CD4-positive, alpha-beta T cell (primary cell): ENCODE results near the gene CDS2. TPM values are rescaled to one million over a fixed set of nuclear protein-coding genes. Genes with fewer than 3 reads are reported as not detected.

ENCODE experiments used
- ATAC-seq: fragments of 200-7000 bp; cut with Tn5 transposase; one replicate; pipeline ENCODE4 v1.10.0; 2022; ENCODE audit warnings: mild to moderate bottlenecking; ENCODE audit not compliant: poor library complexity
- CTCF ChIA-PET: fragments of 350-600 bp; sonication (Branson Sonifier 250); formaldehyde crosslinking; loops from one replicate; lab custom pipeline; 2021; ENCODE audit warnings: antibody characterized with exemption, inconsistent platforms; lab: Charles Lee
- POLR2A ChIA-PET: fragments of 350-600 bp; sonication (Branson Sonifier 250); formaldehyde crosslinking; loops from one replicate; lab custom pipeline; 2021; ENCODE audit warnings: antibody characterized with exemption, inconsistent platforms; lab: Charles Lee
- DNase-seq, 14 experiments: peaks; one replicate each; pipeline ENCODE4 v3.0.0-alpha.2; 2013 to 2020; ENCODE audit warnings: mixed read lengths in 2 of 14
- H3K27ac ChIP-seq, 2 donors: one replicate each; pipeline versions ENCODE4 v1.5.1 to v1.7.0; 2013; ENCODE audit warnings: low read length in 2 of 2, low read depth in 1 of 2, mild to moderate bottlenecking in 1 of 2
- H3K27me3 ChIP-seq, 2 experiments: 1 replicate in 1 of 2; 2 replicates in 1 of 2; pipeline versions ENCODE4 v1.6.1 to v1.7.0; 2013; ENCODE audit warnings: low read length in 2 of 2, control low read depth in 1 of 2, mild to moderate bottlenecking in 1 of 2, moderate library complexity in 1 of 2; ENCODE audit not compliant: insufficient read depth in 2 of 2, control insufficient read depth in 1 of 2
- H3K36me3 ChIP-seq: one replicate; pipeline ENCODE4 v1.6.1; 2013; ENCODE audit warnings: low read length, control low read depth; ENCODE audit not compliant: insufficient read depth
- H3K4me1 ChIP-seq: one replicate; pipeline ENCODE4 v1.6.1; 2013; ENCODE audit warnings: low read length, control low read depth; ENCODE audit not compliant: insufficient read depth
- H3K4me3 ChIP-seq: one replicate; pipeline ENCODE4 v1.5.1; 2013; ENCODE audit warnings: mild to moderate bottlenecking, low read length, moderate library complexity
- H3K9me3 ChIP-seq, 2 experiments: 1 replicate in 1 of 2; 2 replicates in 1 of 2; pipeline versions ENCODE4 v1.6.1 to v1.7.0; 2013; ENCODE audit warnings: low read length in 2 of 2, mild to moderate bottlenecking in 2 of 2, control low read depth in 1 of 2, moderate library complexity in 1 of 2; ENCODE audit not compliant: control insufficient read depth in 1 of 2, insufficient read depth in 1 of 2
- H3K27ac Mint-ChIP-seq: one replicate; pipeline ENCODE4 v1.8.0; 2020; ENCODE audit warnings: mixed read lengths
- H3K27me3 Mint-ChIP-seq: one replicate; pipeline ENCODE4 v1.8.0; 2021; ENCODE audit warnings: mixed read lengths
- H3K36me3 Mint-ChIP-seq: one replicate; pipeline ENCODE4 v1.8.0; 2021; ENCODE audit warnings: low read depth, mixed read lengths
- H3K4me1 Mint-ChIP-seq: one replicate; pipeline ENCODE4 v1.8.0; 2021; ENCODE audit warnings: low read depth, mixed read lengths
- H3K4me3 Mint-ChIP-seq: one replicate; pipeline ENCODE4 v1.8.0; 2020; ENCODE audit warnings: mild to moderate bottlenecking, mixed read lengths
- H3K9me3 Mint-ChIP-seq: one replicate; pipeline ENCODE4 v1.8.0; 2020; ENCODE audit warnings: mixed read lengths
- intact Hi-C, 2 experiments: fragments of 100-400 bp; cut with DNase I in 1 of 2; cut with micrococcal nuclease in 1 of 2; formaldehyde crosslinking; loops; one replicate each; pipeline versions ENCODE4 v1.15.1 to v1.9.0; 2023 to 2025; cut with DNase I, micrococcal nuclease
- total RNA-seq, 174 experiments: library from RNA in 2 of 174; stranded (reverse) in 2 of 174; gene quantifications; one replicate each; pipeline ENCODE4 v1.2.3 and lab custom pipeline; 2021 to 2026
- TF ChIP-seq, protein P1 (sequence below): fragments of 200-600 bp; IDR thresholded peaks from one replicate; pipeline ENCODE4 v1.8.0; 2022; ENCODE audit warnings: antibody characterized with exemption, mild to moderate bottlenecking

CDS2 gene
- total RNA-seq, 2 experiments from 2014 or later, result 62.4 to 65.0 TPM

DNA sequence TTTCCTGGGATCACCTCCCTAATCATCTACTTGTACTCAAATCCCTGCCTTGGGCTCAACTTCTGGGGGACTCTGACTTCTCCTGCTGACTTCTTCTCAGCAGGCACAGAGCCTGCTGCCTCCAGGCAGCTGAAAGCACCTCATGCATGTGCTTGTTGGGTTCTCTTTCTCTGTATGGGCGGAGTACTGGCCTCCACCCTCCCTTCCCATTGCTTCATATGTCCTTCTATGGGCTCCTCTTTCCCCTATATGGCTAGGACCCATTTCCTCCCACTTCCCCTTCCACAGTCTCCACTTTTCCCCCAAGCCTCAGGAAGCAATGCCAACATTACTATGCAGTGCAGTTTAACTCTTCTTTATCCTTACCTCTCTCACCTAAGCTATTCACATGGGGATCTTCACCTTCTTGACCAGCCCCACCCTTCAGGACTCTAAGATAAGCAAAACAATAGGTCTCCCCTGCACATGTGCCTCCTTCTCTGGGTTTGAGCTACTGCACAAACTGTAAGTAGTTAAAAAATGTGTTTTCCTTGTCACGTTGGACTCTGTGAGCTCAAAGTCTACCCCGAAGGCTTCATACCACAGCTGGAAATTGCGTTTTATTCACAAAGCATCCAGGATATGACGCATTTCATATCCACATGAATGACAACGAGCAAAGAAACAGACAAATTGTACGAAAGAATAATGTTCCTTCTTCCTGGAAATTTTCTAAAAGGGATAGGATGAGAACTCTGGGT lies 93.7 kb downstream of the CDS2 start:
- H3K4me1 Mint-ChIP-seq, result no peaks in the 10 kb centered on the region
- no peaks in the 10 kb centered on the region for H3K9me3 Mint-ChIP-seq
- Histone ChIP-seq H3K9me3 (no peaks in the 10 kb centered on the region), H3K4me3 (no peak overlapping the region), H3K27me3 (no peaks in the 10 kb centered on the region), H3K36me3 (no peaks in the 10 kb centered on the region), H3K27ac (no peak overlapping the region), H3K4me1 (no peaks in the 10 kb centered on the region)
- H3K4me3 Mint-ChIP-seq, result no peak overlapping the region
- POLR2A ChIA-PET, result interaction anchor here (1.1 kb wide), 1 partner anchor 15 kb away, joined by 3 read pairs; no protein-coding TSS in a partner anchor
- ATAC-seq, result no peak
- intact Hi-C loops, result no loop called here
- no peak overlapping the region for H3K27ac Mint-ChIP-seq
- H3K36me3 Mint-ChIP-seq, result no peaks in the 10 kb centered on the region
- no peaks in the 10 kb centered on the region for H3K27me3 Mint-ChIP-seq
- CTCF ChIA-PET, result no interaction called here
- TF ChIP-seq, protein P1, sequence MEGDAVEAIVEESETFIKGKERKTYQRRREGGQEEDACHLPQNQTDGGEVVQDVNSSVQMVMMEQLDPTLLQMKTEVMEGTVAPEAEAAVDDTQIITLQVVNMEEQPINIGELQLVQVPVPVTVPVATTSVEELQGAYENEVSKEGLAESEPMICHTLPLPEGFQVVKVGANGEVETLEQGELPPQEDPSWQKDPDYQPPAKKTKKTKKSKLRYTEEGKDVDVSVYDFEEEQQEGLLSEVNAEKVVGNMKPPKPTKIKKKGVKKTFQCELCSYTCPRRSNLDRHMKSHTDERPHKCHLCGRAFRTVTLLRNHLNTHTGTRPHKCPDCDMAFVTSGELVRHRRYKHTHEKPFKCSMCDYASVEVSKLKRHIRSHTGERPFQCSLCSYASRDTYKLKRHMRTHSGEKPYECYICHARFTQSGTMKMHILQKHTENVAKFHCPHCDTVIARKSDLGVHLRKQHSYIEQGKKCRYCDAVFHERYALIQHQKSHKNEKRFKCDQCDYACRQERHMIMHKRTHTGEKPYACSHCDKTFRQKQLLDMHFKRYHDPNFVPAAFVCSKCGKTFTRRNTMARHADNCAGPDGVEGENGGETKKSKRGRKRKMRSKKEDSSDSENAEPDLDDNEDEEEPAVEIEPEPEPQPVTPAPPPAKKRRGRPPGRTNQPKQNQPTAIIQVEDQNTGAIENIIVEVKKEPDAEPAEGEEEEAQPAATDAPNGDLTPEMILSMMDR, result no peak
- DNase-seq, result no peak

DNA sequence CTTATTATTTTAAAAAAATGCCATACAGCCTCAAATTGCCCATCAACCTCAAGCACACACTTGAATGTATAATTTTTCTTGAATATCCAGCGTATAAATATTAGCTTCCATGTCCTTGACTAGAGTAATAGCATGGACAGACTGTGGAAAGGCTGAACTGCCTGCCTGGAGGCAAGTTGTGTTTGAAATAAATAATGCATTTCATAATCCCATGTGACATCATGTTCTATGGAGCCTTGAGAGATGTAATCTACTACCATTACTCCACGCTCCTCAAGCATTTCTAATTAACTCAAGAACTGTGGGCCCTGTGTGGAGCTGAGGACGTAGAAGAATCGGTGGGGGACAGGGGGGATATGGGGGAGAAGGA lies 94.2 kb downstream of the CDS2 start:
- H3K4me1 Mint-ChIP-seq, result no peaks in the 10 kb centered on the region
- ATAC-seq, result no peak
- H3K27ac Mint-ChIP-seq, result no peak overlapping the region
- Histone ChIP-seq H3K4me1 (no peaks in the 10 kb centered on the region), H3K27me3 (no peaks in the 10 kb centered on the region), H3K9me3 (no peaks in the 10 kb centered on the region), H3K4me3 (no peak overlapping the region), H3K27ac (no peak overlapping the region), H3K36me3 (no peaks in the 10 kb centered on the region)
- DNase-seq, result no peak
- CTCF ChIA-PET, result no interaction called here
- H3K36me3 Mint-ChIP-seq, result no peaks in the 10 kb centered on the region
- TF ChIP-seq, protein P1, result no peak
- H3K9me3 Mint-ChIP-seq, result no peaks in the 10 kb centered on the region
- no peak overlapping the region for H3K4me3 Mint-ChIP-seq
- intact Hi-C loops, result no loop called here
- POLR2A ChIA-PET, result no interaction called here
- no peaks in the 10 kb centered on the region for H3K27me3 Mint-ChIP-seq

DNA sequence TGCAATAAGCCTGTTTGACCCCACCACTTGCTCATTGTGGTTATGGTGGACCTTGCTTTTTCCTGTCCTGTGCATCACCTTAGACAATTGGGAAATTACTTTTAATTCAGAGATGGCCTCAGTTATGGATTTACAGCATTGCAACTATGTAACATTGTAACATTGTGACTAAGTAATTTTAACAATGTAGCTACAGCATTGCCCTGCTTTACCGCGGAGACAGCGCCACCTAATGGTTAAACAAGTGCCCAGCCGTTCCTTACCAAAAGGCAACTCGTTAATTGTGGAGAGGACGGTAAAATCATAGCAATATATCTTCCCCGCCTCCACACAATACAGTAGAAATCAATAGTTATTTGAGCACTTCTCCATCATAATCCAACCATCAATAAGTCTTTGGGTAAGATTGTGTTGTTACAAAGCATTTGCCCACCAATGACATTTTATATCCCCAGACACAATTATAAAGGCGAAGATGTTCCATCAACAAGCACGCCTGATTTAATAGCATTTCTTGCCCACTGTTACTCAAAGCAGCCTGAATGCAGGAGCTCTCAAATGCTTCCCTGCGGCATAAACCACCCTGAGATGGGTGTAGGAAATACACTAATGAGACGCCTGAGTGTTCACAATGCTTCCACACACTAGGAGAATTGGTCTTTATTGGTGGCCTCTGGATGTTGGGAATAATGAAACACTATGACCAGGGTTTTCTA lies 96.3 kb downstream of the CDS2 start:
- ChIA-PET POLR2A (interaction anchor here (1.2 kb wide), 1 partner anchor 97 kb away, joined by 4 read pairs; the partner anchor contains the start of gene CDS2), CTCF (interaction anchor here (0.6 to 1.7 kb wide), 7 partner anchors 8 to 198 kb away, joined by 3 to 4 read pairs (median 3); partner anchors contain the start of gene CDS2)
- no peaks in the 10 kb centered on the region for H3K36me3 Mint-ChIP-seq
- Histone ChIP-seq H3K4me1 (no peaks in the 10 kb centered on the region), H3K4me3 (no peak overlapping the region), H3K36me3 (no peaks in the 10 kb centered on the region), H3K27ac (no peak overlapping the region), H3K27me3 (no peaks in the 10 kb centered on the region), H3K9me3 (no peaks in the 10 kb centered on the region)
- H3K27me3 Mint-ChIP-seq, result peaks cover 3% of the 10 kb centered on the region
- H3K4me1 Mint-ChIP-seq, result no peaks in the 10 kb centered on the region
- TF ChIP-seq, protein P1, result peak; percentile 81
- peak; percentile 52 for ATAC-seq
- no peak overlapping the region for H3K4me3 Mint-ChIP-seq
- H3K27ac Mint-ChIP-seq, result no peak overlapping the region
- H3K9me3 Mint-ChIP-seq, result no peaks in the 10 kb centered on the region
- peak; percentile 18 to 71 (median 40) for DNase-seq
- intact Hi-C loops, result no loop called here
